Measurements from ENCODE around the gene HCLS1.
A peak's percentile ranks its signal among the peaks of the same experiment; 100 is the strongest.
"Not testable (repeated sequence)": the region's sequence is repeated elsewhere in the genome, so short reads cannot be mapped to it uniquely, and the experiment has no call there.

Gene HCLS1

DNA sequence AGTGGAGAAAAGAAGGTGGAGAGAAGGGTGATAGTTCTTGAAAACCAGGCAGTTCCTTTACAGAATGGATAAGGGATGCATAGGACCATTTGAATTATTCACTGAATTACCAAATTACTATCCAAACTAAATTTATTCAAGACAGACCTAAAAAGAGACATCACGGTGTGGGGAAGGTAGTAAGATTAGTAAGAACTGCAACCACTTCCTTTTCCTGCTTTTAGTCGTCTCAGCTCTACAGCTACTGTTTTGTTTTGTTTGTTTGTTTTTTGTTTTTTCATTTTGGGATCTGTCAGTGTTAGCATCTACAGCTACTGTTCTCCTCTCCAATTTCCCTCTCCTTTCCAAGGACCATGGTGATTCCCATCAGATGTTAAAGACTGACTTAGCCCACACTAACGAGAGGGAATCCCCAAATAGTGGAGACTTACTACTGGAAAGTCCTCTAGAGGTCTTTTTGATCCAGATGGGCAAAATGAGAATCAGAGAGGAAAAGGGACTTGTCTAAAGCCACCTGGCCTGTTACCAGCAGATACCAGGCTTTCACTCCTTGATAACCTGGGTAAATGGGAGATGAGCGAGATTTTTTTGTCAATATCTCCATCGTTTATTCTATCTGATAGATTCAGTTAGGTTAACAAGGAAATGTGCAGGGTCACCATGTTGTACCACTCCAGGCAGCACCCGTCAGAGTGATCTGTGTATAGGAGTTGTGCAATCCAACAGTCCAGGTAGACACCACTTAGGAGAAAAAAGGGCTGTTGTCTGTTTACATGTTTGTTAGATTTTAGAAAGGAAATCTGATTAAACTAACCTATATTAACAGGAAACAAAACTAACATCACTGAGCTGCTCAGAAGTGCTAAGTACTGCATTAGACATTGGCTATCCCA is 6.0 kb downstream of the HCLS1 start:
- no peak for DNase-seq

GRCh38 chr3:121651684-121652083 is 9.0 kb downstream of the HCLS1 start:
- DNase-seq, result no peak

DNA sequence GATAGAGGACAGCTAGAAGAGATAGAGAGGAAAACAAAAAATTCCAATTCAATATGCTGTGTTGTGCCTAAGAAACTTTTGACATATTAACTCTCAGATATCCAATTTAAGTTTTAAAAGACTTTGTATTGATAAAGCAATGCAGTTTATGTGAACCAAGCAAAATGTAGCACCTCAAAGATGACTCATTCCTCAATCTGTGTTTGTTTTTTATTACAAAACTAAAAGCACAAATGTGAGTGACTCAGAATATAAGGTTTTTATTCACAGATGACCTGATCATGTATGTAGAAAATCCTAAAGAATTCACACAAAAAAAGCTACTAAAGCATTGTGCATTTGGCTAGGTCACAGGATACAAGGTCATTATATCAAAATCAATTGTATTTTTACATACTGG is 11.1 kb downstream of the HCLS1 start:
- no peak for DNase-seq

DNA sequence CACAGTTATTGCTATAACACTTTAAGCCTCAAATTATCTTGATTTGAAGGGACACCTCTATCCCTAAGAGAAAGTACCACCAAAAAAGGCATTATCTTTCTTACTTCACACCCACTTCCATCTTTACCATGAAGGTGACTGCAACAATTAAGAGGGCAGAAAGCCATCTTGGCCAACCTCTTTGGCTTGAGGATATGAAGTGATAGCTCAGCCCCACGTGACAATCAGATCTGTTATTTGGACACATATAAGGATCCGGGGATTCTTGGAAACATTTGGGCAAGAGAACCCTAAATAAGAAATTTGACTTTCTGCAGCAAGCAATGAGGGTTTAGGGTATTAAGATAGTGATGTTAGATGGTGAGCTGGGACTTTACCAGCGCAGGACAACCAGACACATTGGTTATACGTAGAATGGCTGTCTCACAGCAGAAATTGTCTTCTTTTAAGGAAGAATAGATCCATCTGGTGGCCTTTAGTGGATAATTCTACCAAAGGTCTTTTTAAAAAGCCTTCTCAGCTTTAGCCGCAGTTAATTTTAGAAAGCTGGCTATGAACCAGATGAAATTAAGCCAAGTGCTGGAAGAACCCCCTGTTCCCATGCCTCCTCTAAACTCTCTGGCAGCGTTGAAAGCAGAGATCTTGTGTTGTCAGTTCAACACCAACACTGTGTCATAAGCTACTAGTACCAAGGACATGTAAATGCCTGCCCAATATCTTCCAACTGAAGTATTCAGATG is 12.3 kb downstream of the HCLS1 start:
- peak in 1 of 2 donors; percentile 44 for DNase-seq

- no peak for DNase-seq
These were observed 15.6 kb downstream of the HCLS1 start for GRCh38 chr3:121645054-121645453.

DNA sequence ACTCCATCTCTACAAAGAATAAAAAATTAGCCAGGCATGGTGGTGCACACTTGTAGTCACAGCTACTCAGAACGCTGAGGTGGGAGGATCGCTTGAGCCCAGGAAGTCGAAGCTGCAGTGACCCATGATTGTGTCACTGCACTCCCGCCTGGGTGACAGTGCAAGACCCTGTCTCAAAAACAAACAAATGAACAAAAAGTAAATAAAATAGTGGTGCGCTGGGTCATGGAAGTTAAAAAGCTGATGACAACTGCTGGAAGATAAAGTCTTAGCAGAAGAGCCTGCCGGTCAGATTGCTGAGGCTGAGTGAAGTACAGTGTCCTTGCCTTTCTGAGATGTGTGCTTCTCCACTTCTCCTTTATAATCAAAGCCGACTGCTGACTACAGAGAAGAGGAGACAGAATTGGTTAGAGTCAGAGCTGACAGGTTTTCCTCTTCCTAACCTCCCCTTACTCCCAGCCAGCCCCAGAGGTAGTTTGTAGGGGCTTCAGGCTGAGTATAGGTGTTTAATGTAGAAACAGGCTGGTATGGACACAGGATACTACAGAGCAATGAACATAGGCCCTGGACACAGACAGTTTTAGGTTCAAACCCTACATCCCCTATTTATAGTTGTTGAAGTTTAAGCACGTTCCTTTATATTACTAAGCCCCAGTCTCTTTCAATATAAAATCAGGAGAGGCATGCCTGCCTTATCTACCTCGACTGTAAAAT is 17.9 kb downstream of the HCLS1 start:
- no peak for DNase-seq

GRCh38 chr3:121641127-121641526 is 19.6 kb downstream of the HCLS1 start:
- DNase-seq, result no peak

GRCh38 chr3:121637922-121638321 is 22.8 kb downstream of the HCLS1 start:
- DNase-seq, result no peak

DNA sequence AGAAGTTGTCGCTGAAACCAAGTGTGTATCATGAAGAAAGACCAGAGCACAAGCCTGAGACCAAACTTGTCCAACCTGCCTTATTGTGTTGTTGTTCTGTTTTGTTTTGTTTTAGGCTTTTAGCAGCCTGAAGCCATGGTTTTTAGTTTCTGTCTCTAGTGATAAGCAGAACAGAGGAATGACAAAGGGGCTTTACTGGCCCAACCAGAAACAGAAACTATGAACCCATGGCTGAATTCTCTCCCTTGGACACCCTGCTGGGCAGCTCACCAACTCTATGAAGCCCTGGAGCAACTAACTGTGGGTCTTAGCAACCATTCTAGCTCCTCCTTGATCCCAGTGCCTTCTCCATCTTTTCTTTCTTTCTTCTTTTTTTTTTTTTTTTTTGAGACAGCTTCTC is 30.3 kb downstream of the HCLS1 start:
- no peak for DNase-seq

- DNase-seq, result no peak
These were observed 31.1 kb downstream of the HCLS1 start for GRCh38 chr3:121629601-121630000.

DNA sequence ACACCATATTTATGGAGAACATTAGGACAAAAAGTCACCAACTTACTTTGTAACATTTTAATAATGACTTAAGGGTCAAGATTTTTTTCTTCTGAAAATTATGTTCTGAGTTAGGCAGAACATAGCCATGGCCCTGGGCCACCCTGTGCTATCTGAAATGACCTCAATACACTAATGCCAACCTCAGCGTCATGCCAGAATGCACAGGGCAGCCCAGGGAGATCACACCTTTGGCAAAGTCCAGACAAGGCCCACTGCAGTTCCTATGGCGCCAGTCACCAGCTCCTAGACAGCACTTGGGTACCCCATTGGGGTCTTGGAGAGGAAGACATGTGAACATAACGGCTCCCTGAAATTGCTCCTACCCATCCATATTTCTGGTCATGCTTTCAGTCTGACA is 33.1 kb downstream of the HCLS1 start:
- DNase-seq, result no peak

DNA sequence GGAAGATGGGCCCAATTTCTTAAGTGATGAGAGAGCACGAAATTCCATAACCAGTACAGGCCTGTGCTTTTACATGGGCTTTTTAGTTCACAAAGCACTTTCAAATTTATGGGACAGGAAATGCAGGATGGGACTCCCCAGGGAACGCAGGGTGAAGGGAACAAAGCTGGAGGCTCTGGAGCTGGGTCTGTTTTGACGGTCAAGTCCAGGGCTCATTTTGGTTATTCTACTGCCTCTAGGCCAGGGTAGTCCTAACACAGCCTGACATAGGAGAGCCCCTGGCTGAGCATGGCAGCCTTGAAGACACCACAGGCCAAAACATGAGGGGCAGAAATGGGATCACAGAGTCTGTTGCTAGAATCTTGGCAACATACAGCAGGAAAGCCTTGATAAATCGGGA is 33.5 kb downstream of the HCLS1 start:
- DNase-seq, result no peak

- no peak for DNase-seq
These were observed 34.2 kb downstream of the HCLS1 start for GRCh38 chr3:121626495-121626894.

- DNase-seq, result no peak
These were observed 36.4 kb downstream of the HCLS1 start for GRCh38 chr3:121624147-121624899.

DNA sequence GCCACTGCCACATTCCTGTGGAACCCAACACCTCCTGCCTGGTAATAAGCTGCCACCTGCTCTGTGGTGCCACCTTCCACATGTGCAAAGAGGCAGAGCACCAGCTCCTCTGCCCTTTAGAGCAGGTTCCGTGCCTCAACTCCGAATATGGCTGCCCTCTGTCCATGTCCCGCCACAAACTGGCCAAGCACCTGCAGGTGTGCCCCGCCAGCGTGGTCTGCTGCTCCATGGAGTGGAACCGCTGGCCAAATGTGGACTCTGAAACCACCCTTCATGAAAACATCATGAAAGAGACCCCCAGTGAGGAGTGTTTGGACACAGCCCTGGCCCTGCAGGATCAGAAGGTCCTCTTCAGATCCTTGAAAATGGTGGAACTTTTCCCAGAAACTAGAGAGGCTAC is 39.2 kb downstream of the HCLS1 start:
- no peak for DNase-seq

DNA sequence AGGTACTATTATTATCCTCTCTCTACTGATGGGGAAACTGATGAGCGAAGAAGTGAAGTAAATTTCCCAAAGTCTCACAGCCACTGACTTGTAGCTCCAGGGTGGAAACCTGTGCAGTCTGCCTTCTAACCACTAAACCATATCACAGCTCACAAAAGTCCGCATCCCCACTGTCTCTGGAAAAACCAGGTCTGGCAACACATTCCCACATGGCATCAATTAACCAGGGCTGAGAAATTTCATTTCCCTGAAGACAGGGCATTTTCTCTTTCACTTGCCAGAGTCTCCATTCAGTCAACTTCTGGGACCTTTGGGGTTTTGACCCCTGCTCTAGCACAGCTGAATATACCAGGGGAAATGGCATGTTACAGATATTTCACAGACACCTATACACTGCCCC is 41.0 kb downstream of the HCLS1 start:
- no peak for DNase-seq

DNA sequence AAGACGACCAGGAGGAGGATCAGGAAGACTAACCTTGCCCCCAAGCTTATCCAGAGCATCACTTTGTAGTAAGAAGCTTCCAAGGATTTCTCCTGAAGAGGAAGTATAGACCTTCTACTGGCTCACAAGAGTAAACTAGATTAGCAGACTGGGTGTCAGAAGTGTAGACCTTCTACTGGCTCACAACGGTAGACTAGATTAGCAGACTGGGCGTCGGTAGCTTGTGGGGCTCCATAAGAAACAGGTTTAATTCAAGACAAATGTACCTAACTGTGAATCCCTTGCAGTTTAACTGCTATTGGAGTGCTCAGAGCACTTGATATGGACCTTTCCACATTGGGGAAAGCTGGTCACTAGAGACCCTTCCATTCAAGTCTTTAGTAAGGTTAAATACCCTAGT is 54.6 kb downstream of the HCLS1 start:
- no peak for DNase-seq

GRCh38 chr3:121604759-121605158 is 55.9 kb downstream of the HCLS1 start:
- DNase-seq, result no peak

DNA sequence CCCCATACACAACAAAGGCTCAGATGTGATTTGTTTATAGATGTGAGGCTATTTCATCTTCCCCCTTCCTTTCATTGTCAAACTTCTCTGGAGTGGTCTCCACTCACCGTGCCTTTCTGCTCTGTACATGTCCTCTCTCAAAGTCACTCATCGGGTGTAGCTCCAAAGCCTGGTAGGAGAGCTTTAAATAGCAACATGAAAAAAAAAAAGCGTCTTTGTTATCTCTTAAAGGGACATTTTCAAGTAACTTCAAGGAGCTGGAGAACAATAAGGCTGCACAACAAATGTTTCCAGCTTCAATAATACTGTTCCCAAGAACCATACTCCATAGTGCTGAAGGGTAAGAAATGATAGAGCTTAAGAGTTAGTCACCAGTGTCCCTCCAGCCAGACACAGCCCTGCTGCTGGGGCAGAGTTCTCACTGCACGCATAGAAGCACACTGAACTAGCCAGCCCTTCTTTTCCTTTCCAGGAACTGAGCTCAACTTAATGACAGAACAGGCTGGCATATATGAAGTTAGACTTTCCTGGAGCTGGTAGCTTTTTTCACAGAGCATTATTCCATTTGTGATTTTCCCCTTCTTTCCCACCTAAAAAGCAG is 59.4 kb downstream of the HCLS1 start:
- no peak for DNase-seq

DNA sequence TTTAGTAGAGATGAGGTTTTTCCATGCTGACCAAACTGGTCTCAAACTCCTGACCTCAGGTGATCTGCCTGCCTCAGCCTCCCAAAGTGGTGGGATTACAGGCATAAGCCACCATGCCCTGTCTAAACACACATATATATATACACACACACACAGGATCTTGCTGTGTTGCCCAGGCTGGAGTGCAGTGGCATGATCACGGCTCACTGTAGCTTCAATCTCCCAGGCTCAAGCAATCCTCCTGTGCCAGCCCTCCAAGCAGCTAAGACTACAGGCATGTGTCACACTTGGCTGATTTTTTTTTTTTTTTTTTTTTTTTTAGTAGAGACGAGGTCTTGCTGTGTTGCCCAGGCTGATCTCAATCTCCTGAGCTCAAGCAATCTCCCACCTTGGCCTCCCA is 60.8 kb downstream of the HCLS1 start:
- DNase-seq, result not testable (repeated sequence)

DNA sequence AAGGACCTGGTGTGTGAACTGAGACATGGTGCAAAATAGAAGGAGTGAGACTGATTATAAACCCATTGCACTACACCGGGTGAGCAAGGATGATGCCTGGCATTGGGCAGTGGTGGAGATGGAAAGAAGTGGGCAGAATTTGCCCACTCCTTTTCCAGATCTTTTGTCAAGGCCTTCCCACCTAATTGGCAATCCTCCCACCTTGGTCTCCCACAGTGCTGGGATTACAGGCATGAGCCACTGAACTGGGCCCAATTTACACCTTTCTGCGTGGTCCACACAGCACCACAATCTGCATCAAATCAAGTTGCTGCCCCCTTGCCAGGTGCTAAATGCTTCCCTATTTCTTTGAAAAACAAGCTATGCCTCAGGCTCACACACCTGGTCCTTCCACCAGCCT is 62.1 kb downstream of the HCLS1 start:
- no peak for DNase-seq

DNA sequence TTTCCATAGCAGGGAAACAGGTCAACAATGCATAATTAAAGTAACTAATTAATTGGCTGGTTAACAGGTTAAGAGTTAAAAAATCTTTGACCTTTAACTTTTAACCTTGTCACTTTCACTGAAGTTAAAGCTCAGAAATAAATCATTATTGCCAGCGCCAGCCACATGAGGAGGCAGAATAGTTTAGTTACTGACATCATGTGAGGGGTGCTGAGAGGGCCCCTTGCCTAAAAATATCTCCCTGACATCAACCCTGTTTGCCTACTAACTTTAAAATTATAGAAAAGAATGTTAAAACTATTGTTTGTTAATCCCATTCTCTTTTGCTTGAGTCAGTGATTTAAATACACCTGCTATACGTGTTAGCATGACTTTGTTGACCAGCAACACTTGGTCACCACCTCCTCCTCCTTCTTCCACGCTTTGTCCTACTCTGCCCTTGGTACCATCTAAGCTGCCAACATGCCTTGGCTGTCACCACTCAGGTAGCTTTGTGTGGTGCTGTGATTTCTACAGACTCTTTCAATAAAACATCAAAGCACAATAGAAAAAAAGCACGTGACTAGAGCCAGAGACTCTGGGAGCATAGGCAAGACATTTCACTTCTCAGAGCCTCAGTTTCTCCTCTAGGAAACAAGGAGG is 64.8 kb downstream of the HCLS1 start:
- no peak for DNase-seq
